ENCODE measurements around the gene PRELID1.
"Not testable (repeated sequence)": the region's sequence is repeated elsewhere in the genome, so short reads cannot be mapped to it uniquely, and the experiment has no call there.

PRELID1 gene

GRCh38 chr5:177336603-177337494 lies 33.2 kb downstream of the PRELID1 start:
- no peak for DNase-seq

DNA sequence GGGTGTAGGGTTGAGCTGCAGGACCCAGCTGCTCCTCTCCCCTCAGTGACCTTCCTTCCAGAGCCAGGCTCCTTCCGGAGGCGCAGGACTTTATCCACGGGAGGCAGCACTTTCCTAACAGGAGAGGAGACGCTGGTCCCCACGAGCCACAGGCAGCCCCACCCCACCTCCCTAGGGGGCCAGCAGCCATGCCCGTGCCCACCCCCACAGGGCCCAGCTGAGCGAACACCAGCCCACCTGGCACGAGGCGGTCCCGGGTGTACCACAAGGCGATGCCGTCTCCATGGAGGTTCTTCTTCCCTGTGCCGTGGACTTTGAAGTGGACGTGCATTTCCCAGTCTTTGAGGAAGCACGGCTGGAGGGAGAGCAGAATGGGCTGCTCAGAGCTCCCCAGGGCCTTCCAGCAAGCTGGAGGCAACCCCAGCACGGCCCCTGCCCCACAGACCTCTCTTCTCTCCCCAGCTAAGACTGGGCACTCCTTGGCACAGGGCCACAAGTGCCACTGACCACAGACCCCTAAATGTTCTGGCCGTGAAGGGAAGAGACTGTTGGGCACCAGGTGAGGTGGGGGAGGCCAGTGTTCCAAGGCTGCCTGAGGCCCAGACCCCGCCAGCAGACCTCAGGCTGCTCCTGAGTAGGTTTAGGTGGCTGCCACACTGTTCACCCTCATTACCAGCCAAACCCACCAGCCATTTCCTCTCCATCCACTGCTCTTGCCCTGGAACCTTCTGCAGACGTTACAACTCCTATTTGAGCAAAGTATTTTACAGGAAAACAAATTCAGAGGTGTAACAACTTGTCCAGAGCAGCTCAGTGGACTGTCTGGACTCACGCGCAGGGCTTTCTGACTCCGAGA lies 34.9 kb downstream of the PRELID1 start:
- DNase-seq: no peak

GRCh38 chr5:177339107-177339638 lies 35.6 kb downstream of the PRELID1 start:
- no peak for DNase-seq

DNA sequence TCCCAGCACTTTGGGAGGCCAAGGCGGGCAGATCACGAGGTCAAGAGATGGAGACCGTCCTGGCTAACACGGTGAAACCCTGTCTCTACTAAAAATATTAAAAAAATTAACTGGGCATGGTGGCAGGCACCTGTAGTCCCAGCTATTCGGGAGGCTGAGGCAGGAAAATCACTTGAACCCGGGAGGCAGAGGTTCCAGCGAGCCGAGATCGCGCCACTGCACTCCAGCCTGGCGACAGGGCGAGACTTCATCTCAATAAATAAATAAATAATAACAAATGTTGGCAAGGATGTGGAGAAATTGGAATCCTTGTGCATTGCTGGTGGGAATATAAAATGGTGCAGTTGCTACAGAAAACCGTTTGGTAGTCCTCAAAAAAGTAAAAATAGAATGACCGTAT lies 39.4 kb downstream of the PRELID1 start:
- not testable (repeated sequence) for DNase-seq

DNA sequence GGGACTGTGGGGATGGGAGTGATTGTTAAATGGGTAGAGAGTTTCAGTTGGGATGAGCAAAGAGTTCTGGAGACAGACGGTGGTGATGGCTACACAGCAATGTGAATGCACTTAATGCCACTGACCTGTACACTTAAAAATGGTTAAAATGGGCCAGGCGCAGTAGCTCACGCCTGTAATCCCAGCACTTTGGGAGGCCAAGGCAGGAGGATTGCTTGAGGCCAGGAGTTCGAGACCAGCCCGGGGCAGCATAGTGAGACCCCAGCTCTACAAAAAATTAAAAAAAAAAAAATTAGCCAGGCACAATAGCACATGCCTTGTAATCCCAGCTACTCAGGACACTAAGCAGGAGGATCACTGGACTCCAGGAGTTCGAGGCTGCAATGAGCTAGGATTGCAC lies 40.2 kb downstream of the PRELID1 start:
- no peak for DNase-seq

DNA sequence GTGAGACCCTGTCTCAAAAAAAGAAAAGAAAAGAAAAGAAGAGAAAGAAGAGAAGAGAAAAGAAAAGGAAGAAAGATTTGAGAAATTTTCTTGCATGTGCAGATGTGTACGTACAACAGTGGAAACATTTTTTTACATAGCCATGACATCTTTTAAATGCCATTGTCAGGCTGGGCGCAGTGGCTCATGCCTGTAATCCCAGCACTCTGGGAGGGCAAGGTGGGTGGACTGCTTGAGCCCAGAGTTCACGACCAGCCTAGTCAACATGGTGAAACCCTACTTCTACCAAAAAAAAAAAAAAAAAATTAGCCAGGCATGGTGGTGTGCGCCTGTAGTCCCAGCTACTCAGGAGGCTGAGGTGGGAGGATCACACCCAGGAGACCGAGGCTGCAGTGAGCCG lies 41.3 kb downstream of the PRELID1 start:
- DNase-seq: no peak

- no peak for DNase-seq
Observed at GRCh38 chr5:177346820-177347219, 43.2 kb downstream of the PRELID1 start.

DNA sequence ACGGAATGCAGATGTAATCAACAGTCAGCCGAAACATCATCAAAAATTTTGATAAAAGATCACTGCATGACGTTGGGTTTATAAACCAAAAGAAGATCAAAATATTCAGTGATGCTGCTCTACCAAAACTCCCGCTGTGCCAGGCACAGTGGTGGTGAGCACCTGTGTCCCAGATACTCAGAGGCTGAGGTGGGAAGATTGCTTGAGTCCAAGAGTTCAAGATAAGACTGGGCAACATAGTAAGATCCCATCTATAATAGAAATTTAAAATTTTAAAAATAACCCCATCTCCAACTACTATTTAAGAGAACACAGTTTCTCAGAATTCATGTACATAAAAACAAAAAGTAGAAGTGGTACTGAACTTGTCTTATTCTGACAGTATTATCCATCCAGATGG lies 44.1 kb downstream of the PRELID1 start:
- no peak for DNase-seq

- no peak for DNase-seq
Observed at GRCh38 chr5:177349362-177349647, 45.7 kb downstream of the PRELID1 start.

DNA sequence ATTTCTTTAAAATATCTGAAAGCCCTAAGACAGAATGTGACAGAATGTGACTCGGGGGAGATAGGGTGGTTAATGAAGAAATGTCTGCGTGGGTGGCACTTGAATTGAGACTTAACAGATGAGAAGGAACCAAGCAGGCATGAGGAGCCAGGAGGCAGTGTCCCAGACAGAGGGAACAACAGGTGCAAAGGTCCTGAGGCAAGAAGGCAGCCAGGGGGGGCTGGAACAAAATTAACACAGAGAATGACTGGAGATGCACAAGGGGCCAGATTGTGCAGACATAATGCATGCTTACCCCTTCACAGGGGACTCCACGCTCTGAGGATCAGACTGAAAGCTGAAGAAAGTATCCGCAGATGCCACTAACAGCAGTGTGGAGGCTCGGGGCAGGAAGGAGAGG lies 46.2 kb downstream of the PRELID1 start:
- DNase-seq: no peak

DNA sequence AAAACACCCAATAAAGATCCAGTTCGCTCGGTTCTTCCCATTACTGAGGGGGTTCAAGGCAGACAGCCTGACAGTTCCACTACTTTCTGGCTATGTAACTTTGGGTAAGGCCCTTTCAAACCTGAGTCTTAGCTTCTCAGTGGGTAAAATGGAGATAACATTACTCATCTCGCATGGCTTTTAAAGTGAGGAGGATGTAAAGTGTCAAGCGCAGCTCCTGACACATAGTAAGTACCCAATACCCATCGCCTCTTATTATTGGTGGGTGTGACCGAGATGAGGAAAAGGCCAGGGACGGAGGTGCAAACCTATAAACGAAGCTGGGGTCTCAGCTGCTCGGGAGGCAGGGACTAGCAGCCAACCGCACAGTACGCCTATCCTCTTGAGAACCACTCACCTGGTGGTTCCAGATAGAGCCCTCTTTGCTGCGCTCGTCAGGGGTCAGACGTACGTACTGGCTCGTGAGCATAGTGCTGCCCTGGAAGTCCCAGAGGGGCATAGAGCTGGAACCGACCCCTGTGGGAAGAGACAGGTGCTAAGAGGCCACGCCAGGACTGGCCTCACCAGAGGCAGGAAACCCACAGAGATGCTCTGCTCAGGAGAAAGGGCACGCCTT lies 47.3 kb downstream of the PRELID1 start:
- no peak for DNase-seq

GRCh38 chr5:177351392-177352329 lies 48.1 kb downstream of the PRELID1 start, which contains the start of gene LMAN2:
Gene LMAN2 (minus strand): TSS chr5:177351668. CDS start chr5:177351647, 21 bp downstream.
- peak; percentile 82 for DNase-seq

GRCh38 chr5:177353093-177353492 lies 49.5 kb downstream of the PRELID1 start:
- DNase-seq: no peak

- no peak for DNase-seq
Observed at GRCh38 chr5:177354256-177354655, 50.7 kb downstream of the PRELID1 start.

- DNase-seq: no peak
Observed at GRCh38 chr5:177354711-177355110, 51.1 kb downstream of the PRELID1 start.

DNA sequence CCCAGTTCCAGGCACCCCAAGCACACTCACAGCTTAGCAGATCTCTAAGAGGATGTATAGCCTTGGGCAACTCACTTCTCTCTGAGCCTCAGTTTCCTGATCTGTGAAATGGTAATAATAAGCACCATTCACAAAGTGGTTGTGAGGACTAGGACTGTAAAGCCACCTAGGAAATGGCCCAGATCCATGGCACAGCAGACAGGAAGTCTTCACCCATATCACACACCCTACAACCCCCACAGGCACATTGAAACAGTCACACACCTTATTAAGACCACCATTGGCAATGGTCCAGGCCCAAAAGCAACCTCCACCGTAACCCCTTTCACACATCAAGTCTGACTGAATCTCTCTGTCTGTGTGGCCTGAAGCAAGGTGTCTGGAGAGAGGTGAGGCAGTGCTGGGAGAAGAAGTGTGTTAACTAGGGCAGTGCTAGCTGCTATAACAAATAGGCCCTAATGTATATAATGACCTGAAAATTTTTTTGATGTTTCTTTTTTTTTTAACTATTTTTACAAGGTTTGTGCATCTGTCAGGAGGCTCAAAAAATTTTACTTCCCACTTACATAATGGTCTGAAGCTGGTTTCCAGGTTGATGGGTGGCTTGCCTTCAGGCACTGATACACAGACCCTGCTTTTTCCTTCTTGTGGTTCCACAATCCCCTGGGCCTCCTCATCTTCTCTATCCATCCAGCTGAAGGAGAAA lies 51.7 kb downstream of the PRELID1 start:
- DNase-seq: no peak

GRCh38 chr5:177355868-177356168 lies 52.2 kb downstream of the PRELID1 start:
- DNase-seq: no peak

Measured in stimulated activated CD4-positive, alpha-beta T cell treated with anti-CD3 and anti-CD28 coated beads, Interleukin-12 subunit alpha, Interleukin-12 subunit beta, amount 100 ng/mL, for 4 hours (primary cell).